Neural progenitor cell (in vitro differentiated cells): Measurements from ENCODE around the gene KLK10. TPM values are rescaled to one million over a fixed set of nuclear protein-coding genes. Genes with fewer than 3 reads are reported as not detected.
A peak's percentile ranks its signal among the peaks of the same experiment; 100 is the strongest.

ENCODE experiments used
- DNase-seq: peaks from one replicate; pipeline ENCODE4 v3.0.0-alpha.2; 2016; ENCODE audit warnings: low spot score
- H2AFZ ChIP-seq: fragments of 200-600 bp; sonication (generic); replicated peaks from 2 replicates; pipeline ENCODE4 v1.6.1; 2016; ENCODE audit warnings: antibody characterized with exemption
- H3F3A ChIP-seq: fragments of 200-600 bp; sonication (generic); 2 replicates; pipeline ENCODE4 v1.6.1; 2016; ENCODE audit warnings: antibody characterized with exemption, low read depth
- H3K27ac ChIP-seq: fragments of 200-600 bp; sonication (generic); 2 replicates; pipeline ENCODE4 v1.5.1; 2016; ENCODE audit warnings: mild to moderate bottlenecking
- H3K27me3 ChIP-seq: fragments of 200-600 bp; sonication (generic); 2 replicates; pipeline ENCODE4 v1.6.1; 2016; ENCODE audit warnings: mild to moderate bottlenecking, moderate library complexity
- H3K36me3 ChIP-seq: fragments of 200-600 bp; sonication (generic); 2 replicates; pipeline ENCODE4 v1.5.1; 2016
- H3K4me1 ChIP-seq: fragments of 200-600 bp; sonication (generic); 2 replicates; pipeline ENCODE4 v1.6.1; 2016; ENCODE audit warnings: mixed run types
- H3K4me2 ChIP-seq: fragments of 200-600 bp; sonication (generic); 2 replicates; pipeline ENCODE4 v1.6.1; 2016
- H3K4me3 ChIP-seq: fragments of 200-600 bp; sonication (generic); 2 replicates; pipeline ENCODE4 v1.5.1; 2016
- H3K79me2 ChIP-seq: fragments of 200-600 bp; sonication (generic); 2 replicates; pipeline ENCODE4 v1.6.1; 2016; ENCODE audit warnings: low read depth
- H3K9ac ChIP-seq: fragments of 200-600 bp; sonication (generic); 2 replicates; pipeline ENCODE4 v1.6.1; 2016
- H3K9me3 ChIP-seq: fragments of 200-600 bp; sonication (generic); 2 replicates; pipeline ENCODE4 v1.5.1; 2016; ENCODE audit warnings: low read depth
- H4K20me1 ChIP-seq: fragments of 200-600 bp; sonication (generic); 2 replicates; pipeline ENCODE4 v1.6.1; 2016; ENCODE audit warnings: low read depth
- H3K27ac Mint-ChIP-seq: 3 replicates; pipeline ENCODE4 v1.8.0; 2021; ENCODE audit warnings: mixed read lengths
- H3K27me3 Mint-ChIP-seq: 2 replicates; pipeline ENCODE4 v1.8.0; 2022; ENCODE audit warnings: low read depth, mild to moderate bottlenecking, inconsistent platforms, moderate library complexity, mixed read lengths; ENCODE audit not compliant: insufficient read depth
- H3K36me3 Mint-ChIP-seq: 3 replicates; pipeline ENCODE4 v1.8.0; 2021; ENCODE audit warnings: mixed read lengths
- H3K4me1 Mint-ChIP-seq: 3 replicates; pipeline ENCODE4 v1.8.0; 2021; ENCODE audit warnings: mixed read lengths
- H3K4me3 Mint-ChIP-seq: 3 replicates; pipeline ENCODE4 v1.8.0; 2021; ENCODE audit warnings: mild to moderate bottlenecking, moderate library complexity, mixed read lengths
- H3K9me3 Mint-ChIP-seq: 3 replicates; pipeline ENCODE4 v1.8.0; 2020; ENCODE audit warnings: mixed read lengths
- EZH2 ChIP-seq: fragments of 200-600 bp; sonication (generic); IDR thresholded peaks from 2 replicates; pipeline ENCODE4 v1.6.1; 2017; ENCODE audit warnings: antibody characterized with exemption, mild to moderate bottlenecking, moderate library complexity
- EZH2phosphoT487 ChIP-seq: fragments of 200-600 bp; sonication (generic); IDR thresholded peaks from 2 replicates; pipeline ENCODE4 v1.6.1; 2017; ENCODE audit warnings: antibody characterized with exemption
- total RNA-seq: library from RNA; depleted of rRNA; stranded (reverse); fragments of >200 nt; gene quantifications from 2 replicates; pipeline ENCODE4 v1.2.3, GENCODE V29; 2015; ENCODE audit warnings: low replicate concordance
- TF ChIP-seq, protein P1 (sequence below): fragments of 200-600 bp; sonication (generic); IDR thresholded peaks from 2 replicates; pipeline ENCODE4 v1.5.1; 2017; ENCODE audit warnings: antibody characterized with exemption, mild to moderate bottlenecking

KLK10 gene
- total RNA-seq, 1 donor from 2014 or later, result not detected

- Histone ChIP-seq H3K27ac (no peak within 1 kb of the TSS), H2AFZ (no peak within 1 kb of the TSS), H3F3A (no peaks in the 10 kb centered on the region), H3K4me3 (peak within 1 kb of the TSS; percentile 37), H3K79me2 (no peaks in the 10 kb centered on the region), H3K27me3 (peaks cover 29% of the 10 kb centered on the region), H3K9ac (no peak within 1 kb of the TSS), H3K9me3 (no peaks in the 10 kb centered on the region), H3K4me1 (no peaks in the 10 kb centered on the region), H4K20me1 (no peaks in the 10 kb centered on the region), H3K4me2 (peak within 1 kb of the TSS; percentile 71), H3K36me3 (no peaks in the 10 kb centered on the region)
- Mint-ChIP-seq H3K36me3 (no peaks in the 10 kb centered on the region), H3K27ac (no peak within 1 kb of the TSS), H3K9me3 (peaks cover 6% of the 10 kb centered on the region), H3K27me3 (peaks cover 21% of the 10 kb centered on the region), H3K4me3 (peak within 1 kb of the TSS; percentile 75), H3K4me1 (peaks cover 2% of the 10 kb centered on the region)
- TF ChIP-seq, protein P1, sequence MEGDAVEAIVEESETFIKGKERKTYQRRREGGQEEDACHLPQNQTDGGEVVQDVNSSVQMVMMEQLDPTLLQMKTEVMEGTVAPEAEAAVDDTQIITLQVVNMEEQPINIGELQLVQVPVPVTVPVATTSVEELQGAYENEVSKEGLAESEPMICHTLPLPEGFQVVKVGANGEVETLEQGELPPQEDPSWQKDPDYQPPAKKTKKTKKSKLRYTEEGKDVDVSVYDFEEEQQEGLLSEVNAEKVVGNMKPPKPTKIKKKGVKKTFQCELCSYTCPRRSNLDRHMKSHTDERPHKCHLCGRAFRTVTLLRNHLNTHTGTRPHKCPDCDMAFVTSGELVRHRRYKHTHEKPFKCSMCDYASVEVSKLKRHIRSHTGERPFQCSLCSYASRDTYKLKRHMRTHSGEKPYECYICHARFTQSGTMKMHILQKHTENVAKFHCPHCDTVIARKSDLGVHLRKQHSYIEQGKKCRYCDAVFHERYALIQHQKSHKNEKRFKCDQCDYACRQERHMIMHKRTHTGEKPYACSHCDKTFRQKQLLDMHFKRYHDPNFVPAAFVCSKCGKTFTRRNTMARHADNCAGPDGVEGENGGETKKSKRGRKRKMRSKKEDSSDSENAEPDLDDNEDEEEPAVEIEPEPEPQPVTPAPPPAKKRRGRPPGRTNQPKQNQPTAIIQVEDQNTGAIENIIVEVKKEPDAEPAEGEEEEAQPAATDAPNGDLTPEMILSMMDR, result no peak
- TF ChIP-seq EZH2, result peak; percentile 38
- peak; percentile 26 for DNase-seq
Observed at GRCh38 chr19:51064534-51065220, 45.2 kb upstream of the KLK10 start, which contains the start of gene KLK13. TSS of gene KLK13 (minus strand) at chr19:51065092. CDS start at chr19:51065067, 25 bp downstream.

DNA sequence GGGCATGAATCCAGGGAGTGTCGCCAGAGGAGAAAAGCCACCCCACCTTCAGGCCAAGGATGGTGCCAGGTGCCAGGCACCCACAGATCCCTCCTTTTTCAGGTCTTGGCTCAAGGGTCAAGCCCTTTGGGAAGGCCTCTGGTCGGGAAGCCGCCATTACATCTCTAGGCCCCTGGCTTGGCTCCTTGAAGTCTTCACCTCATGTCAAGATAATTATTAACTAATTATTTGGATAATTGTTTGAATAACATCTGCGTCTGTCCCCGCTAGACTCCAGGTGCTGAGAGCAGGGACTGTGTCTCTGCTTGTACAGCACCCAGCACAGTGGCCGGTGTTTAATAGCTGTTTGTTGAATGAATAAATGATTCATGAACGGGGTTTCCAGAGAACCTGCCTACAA is 44.2 kb upstream of the KLK10 start:
- Mint-ChIP-seq H3K27ac (no peak overlapping the region), H3K4me3 (peak overlapping the region; percentile 44), H3K27me3 (peaks cover 22% of the 10 kb centered on the region), H3K36me3 (no peaks in the 10 kb centered on the region), H3K9me3 (peaks cover 6% of the 10 kb centered on the region), H3K4me1 (peaks cover 2% of the 10 kb centered on the region)
- Histone ChIP-seq H3K4me2 (no peak overlapping the region), H3K79me2 (no peaks in the 10 kb centered on the region), H3K4me1 (no peaks in the 10 kb centered on the region), H3K36me3 (no peaks in the 10 kb centered on the region), H3F3A (no peaks in the 10 kb centered on the region), H3K9ac (no peak overlapping the region), H3K27ac (no peak overlapping the region), H3K27me3 (peaks cover 29% of the 10 kb centered on the region), H3K9me3 (no peaks in the 10 kb centered on the region), H3K4me3 (no peak overlapping the region), H4K20me1 (no peaks in the 10 kb centered on the region), H2AFZ (no peak overlapping the region)
- TF ChIP-seq, protein P1, result no peak
- no peak for TF ChIP-seq EZH2phosphoT487
- peak; percentile 1 for TF ChIP-seq EZH2
- no peak for DNase-seq

- H3K4me3 Mint-ChIP-seq, result no peak overlapping the region
- Histone ChIP-seq H3K79me2 (no peaks in the 10 kb centered on the region), H3K36me3 (no peaks in the 10 kb centered on the region), H3K9me3 (no peaks in the 10 kb centered on the region), H3K4me2 (no peak overlapping the region), H2AFZ (no peak overlapping the region), H3K4me1 (no peaks in the 10 kb centered on the region), H4K20me1 (no peaks in the 10 kb centered on the region), H3F3A (no peaks in the 10 kb centered on the region), H3K4me3 (no peak overlapping the region), H3K27ac (no peak overlapping the region), H3K9ac (no peak overlapping the region), H3K27me3 (peaks cover 24% of the 10 kb centered on the region)
- H3K36me3 Mint-ChIP-seq, result no peaks in the 10 kb centered on the region
- H3K27ac Mint-ChIP-seq, result no peak overlapping the region
- no peak for DNase-seq
- H3K4me1 Mint-ChIP-seq, result peaks cover 2% of the 10 kb centered on the region
- H3K9me3 Mint-ChIP-seq, result peaks cover 2% of the 10 kb centered on the region
- H3K27me3 Mint-ChIP-seq, result peaks cover 17% of the 10 kb centered on the region
- no peak for TF ChIP-seq EZH2
- no peak for TF ChIP-seq EZH2phosphoT487
- TF ChIP-seq, protein P1, result no peak
Observed at GRCh38 chr19:51060973-51061372, 41.5 kb upstream of the KLK10 start.
